SKM-1 (cell line): ENCODE measurements around the gene DNMT3A.

Experiments used
- DNase-seq: peaks from one replicate; lab custom pipeline; 2025; ENCODE audit not compliant: unreplicated experiment; lab: John Stamatoyannopoulos, UW

DNMT3A gene

DNA sequence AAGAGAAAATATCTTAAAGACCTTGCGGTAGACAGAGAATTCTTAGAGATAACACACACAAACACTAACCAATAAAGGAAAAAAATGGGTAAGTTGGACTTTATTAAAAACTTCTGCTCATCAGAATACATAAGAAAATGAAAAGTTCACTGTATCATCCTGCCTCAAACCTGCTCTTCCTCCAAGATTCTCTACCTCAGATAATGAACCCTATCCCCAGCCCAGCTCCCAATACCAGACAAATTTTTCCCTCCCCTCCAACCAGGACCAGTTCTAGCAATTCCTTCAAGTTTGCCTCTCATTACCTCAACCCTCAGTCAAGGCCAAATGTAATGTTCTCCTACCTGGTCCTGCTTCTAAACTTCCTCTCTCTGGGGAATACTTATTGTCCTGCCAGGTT, 79.4 kb downstream of the DNMT3A start:
- DNase-seq: no peak

DNA sequence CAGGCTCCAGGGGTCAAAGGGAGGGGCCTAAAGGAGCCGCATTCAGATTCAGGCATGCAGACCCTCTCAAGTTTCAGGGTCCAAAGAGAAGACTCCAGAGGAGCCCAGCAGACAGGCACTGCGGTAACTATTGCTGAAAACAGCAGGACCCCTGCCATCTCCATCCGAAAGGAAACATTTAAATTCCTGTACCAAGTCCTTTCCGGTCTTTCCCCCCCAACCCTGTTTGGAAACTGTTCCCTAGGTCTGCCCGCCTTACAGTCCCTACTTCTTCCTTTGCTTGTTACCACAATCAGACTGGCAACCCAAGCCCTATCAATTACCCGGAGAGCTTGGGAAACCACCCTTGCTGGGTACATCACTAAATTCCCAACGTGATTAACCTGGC, 82.0 kb downstream of the DNMT3A start:
- no peak for DNase-seq

DNA sequence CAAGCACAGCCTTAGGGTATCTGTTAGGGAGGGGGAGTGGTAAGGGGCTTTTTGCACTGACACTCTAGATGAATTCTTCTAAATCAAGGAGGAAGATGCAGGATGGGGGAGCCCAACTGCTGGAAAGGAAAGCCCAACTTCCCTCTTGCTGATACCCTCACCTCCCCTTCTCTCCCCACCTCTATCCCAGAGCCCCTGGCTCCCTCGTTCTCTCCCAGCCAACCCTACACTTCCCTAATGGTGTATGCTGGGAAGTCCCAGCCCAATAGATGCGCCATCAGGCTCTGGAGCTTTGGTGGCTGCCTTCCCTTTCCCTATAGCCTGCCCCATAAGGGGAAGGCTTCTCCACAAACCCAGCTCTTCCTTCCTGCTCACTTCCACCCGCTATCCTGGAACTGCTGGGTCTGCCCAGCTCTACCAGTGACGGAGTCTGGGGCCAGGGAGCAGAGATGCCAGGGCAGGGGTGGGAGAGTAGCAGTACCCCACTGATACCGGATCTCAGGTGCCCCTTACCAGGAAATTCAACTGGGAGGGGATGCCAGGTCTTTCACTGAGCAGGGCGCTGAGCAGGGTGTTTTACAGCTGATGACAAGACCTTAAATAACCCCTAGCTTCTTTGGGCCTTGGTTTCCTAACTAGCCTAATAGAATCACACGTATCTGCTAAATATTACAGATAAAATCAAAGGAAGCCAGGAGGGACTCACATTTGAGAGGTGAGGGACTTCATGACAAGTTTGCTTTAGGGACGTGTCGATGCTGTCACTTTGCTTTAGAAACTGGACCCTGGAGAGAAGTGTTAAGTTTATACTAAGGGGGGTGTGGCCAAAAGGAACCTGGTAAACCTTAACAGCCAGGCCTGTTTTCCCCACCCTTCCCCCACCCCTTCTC, 82.6 kb downstream of the DNMT3A start:
- no peak for DNase-seq

DNA sequence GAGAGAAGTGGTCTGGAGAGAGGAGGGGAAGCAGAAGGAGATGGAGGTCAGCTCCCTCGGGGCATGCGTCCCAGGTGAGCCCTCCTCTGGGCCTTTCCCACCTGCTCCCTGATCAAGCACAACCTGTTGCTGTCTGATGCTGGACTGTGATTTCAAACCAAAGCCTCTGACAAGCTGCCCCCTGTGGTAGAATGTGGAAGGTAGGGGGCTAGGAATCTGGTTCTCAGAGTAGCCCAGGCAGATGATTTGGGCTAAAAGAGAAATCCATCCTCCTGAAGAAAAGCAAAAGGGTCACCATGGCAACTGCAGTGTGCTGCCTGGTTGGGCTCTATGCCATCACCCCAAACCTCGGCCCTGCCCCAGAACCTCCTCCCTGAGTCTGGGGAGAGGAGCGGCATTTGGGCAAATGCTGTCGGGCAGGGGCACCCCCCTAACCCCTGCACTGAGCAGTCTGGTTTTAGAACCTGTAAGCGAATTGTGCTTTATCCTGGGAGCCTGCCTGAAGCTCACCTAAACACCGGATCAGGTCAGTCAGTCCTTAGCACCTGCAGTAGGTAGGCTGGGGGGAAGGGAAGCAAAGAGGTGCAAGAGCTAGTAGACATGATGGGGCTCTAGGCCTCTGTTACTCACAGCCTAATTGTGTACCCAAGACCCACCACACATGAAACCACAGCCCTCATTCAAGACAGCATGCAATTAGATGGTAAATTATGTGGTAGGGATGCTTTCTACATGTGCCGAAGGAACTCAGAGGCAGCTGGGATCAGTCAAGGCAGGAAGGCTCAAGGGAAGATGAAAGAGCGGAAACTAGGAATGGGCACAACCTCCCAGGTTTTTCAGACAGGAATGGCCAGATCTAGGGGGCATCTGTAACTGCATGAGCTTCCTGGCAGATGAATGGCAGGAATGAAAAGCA, 83.5 kb downstream of the DNMT3A start:
- no peak for DNase-seq

DNA sequence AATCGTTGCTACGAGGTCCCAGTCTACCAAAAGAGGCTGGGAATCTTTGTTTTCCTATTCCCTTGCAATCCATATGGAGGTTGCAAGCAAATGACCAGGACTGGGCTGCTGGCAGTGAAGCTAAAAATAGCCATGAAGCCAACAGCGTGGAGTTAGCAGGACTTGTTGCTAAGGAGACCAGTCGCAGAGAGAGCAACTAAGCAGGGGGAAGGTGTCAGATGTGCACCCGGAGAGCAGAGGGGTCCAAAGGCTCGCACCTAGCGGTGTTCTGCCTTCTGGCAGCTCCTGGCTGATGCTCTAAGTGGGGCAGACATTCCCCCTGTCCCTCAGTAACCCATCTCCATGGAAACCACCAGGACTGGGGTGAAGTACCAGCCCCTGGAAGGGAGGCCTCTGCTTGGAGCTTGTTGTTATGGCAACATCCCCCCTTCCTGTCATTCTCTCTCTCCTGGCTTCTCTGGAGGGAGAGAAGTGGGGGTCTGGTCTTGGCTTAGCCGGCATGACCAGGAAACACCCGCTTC, 84.6 kb downstream of the DNMT3A start:
- DNase-seq: no peak

DNA sequence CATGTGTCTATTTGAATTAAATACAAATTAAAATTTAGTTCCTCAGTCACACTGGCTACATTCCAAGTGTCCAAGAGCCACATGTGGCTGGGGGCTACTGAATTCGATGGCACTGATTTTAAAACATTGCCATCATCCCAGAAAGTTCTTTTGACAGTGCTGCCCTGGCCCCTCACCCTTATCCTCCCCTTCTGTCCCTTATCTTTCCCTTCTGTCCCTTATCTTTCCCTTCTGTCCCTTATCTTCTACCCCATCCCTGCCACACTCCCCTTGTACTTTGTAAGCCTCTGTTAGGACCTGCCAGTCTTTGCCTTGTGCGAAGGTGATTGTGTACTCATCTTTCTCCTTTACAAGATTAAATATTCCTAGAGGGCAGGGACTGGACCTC, 85.2 kb downstream of the DNMT3A start:
- DNase-seq: no peak

DNA sequence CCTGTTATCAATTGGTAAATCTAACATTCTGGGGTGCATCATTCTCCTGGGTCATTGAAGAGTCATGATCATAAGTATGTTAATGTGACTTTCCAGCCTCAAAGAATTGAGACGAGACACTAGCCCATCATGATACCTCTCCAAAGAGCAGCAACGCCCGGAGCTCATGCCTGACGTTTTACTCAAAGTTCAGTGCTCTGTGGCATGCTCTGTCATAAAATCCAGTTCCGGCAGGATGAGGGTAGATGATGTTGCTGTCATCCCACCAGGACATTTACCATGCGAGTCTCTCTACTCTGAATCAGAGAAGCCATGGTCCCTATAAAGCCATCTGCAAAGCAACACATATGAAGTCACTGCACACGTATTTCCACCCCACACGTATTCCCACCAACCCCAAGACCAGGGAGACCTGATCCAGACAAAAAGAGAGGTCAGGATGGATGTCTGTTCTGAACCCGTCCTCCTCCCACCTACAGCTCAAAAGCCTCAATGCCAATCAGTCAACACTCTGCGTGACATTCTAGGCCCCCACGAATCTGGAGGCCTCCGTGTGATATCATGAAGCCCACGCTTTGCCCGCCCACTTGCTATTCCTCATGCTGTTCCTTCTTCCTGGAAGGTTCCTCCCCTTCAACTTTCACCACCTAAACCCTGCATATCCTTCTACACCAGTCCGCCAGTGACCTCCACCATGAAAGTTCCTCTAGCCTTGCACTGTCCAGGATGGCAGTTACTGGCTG, 85.8 kb downstream of the DNMT3A start:
- DNase-seq: no peak

DNA sequence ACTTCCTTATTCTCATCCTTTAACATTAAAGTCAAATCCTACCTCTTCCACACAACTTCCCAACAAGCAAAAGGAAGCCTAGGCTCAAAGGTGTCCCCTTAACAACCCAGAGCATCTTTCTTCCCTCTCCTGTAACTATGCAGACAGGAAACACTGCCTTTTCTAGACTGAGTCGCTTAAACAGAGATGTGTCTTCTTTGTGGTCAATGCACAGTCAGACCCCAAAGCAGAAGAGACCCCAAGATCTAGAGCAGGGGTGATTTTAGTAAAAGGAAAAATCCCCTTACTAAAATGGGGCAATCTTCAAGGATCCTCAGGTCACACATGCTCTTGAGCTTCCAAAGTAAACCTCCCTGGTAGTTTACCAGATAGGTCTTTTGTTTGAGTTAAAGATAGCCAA, 86.8 kb downstream of the DNMT3A start:
- no peak for DNase-seq

DNA sequence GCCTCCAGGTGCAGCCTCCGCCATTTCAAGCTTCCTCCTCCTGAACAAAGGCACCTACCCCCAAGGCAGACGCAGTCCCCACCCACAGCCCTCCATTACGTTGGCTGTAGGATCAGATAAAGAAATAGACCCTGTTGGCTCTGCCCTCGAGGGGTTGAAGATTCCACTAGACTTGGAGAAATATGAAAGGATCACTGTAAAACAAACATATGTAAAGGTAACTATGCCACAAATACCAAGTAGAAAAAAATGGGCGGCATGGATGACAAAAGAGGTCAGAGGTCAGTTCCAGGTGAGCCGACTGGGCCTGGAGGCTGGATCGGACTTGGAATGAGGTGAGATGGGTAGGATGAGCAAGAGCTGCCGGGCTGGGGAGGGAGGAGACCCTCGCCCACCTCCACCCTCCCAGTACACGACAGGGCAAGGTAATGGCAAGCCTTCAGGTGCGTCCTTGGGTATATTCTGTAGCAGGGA, 88.5 kb downstream of the DNMT3A start:
- DNase-seq: no peak

DNA sequence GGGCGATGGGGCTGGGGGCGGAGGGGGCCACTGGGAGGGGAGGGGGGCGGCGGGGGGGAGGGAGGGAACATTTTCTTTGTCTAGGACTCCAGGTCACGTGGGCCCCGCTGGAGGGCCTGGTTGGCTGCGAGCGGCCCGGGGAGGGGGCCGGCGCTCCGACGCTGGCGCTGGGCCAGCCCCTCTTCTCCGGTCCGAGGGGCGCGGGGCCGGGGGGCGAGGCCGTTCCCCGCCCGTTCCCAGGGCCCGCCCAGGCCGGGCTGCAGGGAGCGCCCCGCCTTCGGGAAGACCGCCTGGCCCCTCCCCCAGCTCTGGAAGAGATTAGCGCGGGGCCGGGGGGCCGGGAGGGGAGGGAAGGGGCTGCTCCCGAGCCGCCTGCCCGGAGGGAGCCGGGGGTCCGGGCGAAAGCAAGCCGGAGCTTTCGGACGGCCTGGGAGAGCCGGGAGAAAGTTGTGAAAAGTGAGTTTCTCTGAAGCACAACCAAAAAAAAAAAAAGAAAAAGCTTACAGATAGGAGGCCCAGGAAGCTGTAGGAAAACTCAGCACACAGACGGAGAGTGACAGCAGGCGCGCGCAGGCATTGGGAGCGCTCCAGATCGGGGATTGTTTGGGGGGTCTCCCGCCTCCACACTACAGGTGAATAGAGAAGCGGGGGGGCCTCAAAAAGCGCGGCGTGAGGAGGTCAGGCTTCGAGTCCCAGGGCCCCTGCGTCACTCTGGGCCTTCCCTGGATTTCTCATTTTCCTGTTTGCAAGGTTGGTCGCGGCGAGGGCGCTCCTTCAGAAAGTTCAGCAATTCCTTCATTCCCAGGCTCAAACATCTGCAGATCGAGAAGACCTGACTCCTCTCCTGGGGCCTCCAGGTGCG, 89.2 kb downstream of the DNMT3A start:
- no peak for DNase-seq

DNA sequence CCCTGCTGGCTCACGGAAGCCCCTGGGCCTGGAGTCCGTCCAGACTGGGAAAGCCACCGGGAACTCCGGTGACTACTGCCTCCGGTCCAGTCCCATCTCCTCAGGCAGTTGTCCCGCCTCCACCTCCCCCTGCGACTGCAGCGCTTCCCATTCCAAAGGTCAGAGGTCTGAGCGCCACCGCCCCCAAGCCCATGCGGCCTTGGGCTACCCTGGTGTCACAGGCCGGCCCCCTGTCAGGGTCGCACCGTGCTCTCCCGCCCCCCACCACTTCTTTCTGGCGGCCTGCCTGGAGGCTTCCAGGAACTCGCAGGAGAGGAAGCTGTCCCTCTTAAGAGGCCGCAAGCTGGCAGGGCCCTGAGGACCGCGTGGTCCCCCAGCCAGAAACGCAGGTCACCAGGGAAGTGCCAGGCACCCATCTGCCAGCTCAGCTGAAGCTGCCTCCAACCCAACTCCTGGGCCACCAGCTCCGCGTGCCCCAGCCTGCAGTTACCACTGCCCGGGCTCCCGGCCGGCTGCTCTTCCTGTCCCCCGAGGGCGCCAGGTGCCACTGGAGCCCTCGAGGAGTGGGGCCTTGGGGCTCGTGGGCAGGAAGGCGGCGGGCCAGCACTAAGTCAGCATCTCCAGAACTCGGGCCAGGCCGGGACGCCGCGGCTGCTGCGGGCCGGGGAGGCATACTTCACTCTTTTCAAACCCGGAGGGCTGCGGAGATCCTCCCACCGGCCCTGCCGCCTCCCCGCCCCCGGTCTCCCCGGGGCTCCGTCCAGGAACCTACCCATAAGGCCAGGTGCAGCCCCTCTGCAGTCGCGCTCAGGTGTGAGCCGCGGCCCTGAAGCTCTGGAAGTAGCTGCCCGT, 90.1 kb downstream of the DNMT3A start:
- no peak for DNase-seq

DNA sequence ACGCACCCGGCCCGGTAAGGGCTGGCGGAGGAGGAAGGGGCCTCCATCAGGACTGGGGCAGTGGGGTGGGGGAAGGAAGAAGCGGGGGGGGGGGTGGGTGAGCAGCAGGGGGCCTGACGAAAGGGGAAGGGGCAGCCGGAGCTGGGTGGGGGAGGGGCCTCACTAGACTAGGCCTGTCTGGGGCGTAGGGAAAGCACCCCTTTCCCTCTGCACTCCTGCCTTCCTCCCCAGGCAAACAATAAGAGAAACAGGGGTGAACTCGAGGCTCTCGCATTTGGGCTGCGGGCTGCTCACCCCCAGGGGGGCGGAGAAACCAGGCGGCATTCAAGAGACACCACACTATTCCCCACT, 90.7 kb downstream of the DNMT3A start:
- DNase-seq: no peak

DNA sequence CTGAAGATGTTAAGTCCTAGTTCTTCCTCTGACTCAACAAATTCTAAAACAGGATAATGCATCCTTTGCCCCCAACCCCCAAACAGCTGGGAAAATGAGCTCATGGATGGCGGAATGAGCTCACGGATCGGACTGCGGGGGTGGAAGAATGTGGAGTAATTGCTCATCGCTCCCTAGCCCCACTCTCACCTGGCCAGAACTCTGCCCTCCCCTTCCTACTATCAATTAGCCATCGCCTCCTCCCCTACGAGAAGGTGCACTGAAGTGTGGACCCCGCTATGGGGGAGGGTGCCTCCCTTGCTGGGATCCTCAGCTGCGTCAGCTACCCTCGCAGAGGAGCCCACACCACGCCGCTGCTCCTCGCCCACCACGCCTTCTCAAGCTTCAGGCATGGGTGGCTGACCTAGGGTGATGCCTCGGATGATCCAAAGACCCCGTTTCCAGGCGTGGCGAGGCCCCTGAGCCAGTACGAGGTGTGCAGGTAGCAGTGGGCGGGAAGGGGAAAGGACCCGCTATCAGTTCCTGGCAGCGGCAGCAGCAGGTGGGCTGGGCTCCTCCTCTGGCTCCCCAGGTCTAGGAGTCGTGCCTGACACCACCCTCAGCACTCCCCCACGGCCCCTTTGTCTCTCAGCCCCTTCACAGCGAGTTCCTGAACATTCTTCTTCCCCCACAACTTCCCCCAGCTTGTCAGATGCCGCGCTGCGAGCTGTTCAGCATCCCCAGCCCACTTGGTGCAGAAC, 91.2 kb downstream of the DNMT3A start:
- no peak for DNase-seq

DNA sequence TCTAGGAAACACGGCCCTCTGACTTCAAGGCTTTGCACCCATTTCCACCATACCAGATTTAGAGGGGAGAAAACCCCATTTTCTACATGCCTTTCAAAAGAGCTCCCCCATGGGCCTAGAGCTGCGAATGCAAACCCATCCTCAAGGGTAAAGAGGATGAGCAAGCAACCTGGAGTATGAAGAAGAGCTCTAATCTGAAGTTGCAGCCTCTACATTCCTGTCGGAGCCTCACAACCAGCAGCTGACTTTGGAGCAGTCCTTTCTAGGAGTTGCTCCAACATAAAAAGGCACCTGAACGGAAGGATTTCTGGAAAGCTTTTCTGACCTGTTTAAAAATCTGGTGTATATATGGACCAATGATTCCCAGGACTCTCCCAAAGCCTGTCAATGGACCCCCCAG, 91.9 kb downstream of the DNMT3A start:
- DNase-seq: no peak

DNA sequence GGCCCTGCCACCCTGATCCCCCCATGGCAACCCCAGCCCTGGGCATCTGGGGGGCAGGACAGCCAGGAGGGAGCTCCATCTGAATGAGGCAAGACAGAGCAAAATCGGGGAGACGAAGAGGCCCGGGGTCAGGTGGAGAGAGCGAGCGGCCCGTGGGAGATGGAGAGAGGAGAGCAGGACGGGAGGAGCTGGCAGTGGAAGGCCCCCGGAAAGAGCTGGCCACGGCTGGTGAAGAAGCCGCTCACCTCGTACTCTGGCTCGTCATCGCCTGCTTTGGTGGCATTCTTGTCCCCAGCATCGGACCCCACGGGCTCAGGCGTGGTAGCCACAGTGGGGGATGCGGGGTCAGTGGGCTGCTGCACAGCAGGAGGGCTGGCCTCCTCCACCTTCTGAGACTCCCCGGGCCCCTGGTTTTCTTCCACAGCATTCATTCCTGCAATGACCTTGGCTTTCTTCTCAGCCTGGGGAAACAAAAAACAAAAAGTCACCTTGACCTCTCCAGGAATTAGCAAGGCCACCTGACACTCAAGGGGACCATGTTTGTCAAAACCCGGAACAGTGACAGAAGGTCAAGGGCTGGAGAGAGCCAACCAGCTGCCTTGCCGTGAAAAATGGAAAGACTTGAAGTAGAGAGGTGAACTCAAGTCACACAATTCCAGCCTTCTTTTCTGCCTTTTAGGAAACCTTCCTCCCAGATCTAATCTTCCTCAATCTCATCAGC, 93.8 kb downstream of the DNMT3A start:
- no peak for DNase-seq

DNA sequence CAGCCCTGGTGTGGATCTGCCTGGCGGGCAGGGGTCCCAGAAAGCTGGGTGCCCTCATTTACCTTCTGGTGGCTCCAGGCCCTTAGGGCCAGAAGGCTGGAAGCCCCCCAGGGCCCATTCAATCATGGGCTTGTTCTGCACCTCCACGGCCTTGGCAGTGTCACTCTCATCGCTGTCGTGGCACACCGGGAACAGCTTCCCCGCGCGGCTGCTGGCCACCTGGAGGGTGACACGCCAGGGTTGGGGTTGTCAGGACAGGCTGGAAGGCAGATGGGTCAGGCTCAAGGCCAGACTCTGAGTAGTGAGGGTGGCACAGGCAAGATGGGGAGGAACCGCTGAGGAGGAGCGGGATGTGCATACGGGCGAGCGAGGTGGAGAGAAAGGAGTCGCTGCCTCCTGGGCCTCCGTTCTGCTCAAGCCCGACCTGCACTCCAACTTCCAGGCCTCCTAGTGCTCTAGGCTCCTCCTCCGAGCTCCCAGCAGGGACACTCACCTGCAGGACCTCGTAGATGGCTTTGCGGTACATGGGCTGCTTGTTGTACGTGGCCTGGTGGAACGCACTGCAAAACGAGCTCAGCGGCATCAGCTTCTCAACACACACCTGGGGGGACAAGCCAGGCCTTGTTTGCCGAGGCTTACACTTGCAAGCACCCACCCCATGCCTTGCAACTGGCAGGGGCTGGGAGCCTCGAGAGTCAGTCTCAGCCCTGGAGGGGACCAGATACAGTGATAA, 95.0 kb downstream of the DNMT3A start:
- no peak for DNase-seq

DNA sequence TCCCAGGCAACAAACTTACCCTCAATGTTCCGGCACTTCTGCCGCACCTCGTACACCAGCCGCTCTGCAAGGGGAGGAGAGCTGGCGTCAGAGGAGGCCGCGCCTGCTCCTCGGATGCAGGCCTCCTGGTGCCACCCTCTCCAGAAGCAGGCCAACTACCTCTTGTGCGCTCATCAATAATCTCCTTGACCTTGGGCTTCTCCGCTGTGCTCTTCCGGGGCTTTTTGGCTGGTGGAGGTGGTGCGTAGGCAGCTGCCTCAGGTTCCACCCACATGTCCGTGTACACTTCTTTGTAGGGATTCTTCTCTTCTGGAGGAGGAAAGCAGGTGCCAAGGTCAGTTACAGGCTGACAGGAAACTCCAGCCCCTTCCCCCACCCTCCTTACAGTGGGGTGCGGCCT, 95.7 kb downstream of the DNMT3A start:
- DNase-seq: no peak
